ENCODE results near the gene STIM1.

The STIM1 gene

GRCh38 chr11:3983101-3983500 is 127.6 kb downstream of the STIM1 start:
- no peak for DNase-seq (ENCODE audit: low read depth, low spot score)
- no peak overlapping the region for H3K9ac ChIP-seq (ENCODE audit: insufficient read length, low read depth)
- no peak for TF ChIP-seq YY1 (IDR thresholded peaks at IDR 0.05; ENCODE audit: insufficient read depth, insufficient read length)
- no peak for TF ChIP-seq ZNF274 (IDR thresholded peaks at IDR 0.05; ENCODE audit: low read depth, low read length)
- no peak for TF ChIP-seq SUZ12 (IDR thresholded peaks at IDR 0.05; ENCODE audit: extremely low read depth, insufficient read depth, insufficient read length)
- no peaks in the 10 kb centered on the region for H3K27me3 ChIP-seq (ENCODE audit: insufficient read depth, insufficient read length)
- no peaks in the 10 kb centered on the region for H3K4me1 ChIP-seq (ENCODE audit: insufficient read depth, insufficient read length)
- no peaks in the 10 kb centered on the region for H3K36me3 ChIP-seq (ENCODE audit: insufficient read depth, insufficient read length, low read length)
- H3K9me3 ChIP-seq (ENCODE audit: insufficient read depth, low read length) = no peaks in the 10 kb centered on the region
- no peak overlapping the region for H3K4me3 ChIP-seq (ENCODE audit: insufficient read length, low read depth)

- H3K27me3 ChIP-seq (ENCODE audit: insufficient read depth, insufficient read length) = no peaks in the 10 kb centered on the region
- H3K4me1 ChIP-seq (ENCODE audit: insufficient read depth, insufficient read length) = no peaks in the 10 kb centered on the region
- H3K9ac ChIP-seq (ENCODE audit: insufficient read length, low read depth) = no peak overlapping the region
- no peaks in the 10 kb centered on the region for H3K9me3 ChIP-seq (ENCODE audit: insufficient read depth, low read length)
- no peaks in the 10 kb centered on the region for H3K36me3 ChIP-seq (ENCODE audit: insufficient read depth, insufficient read length, low read length)
- H3K4me3 ChIP-seq (ENCODE audit: insufficient read length, low read depth) = no peak overlapping the region
- peak; percentile 27 for DNase-seq (ENCODE audit: low read depth, low spot score)
- TF ChIP-seq ZNF274 (IDR thresholded peaks at IDR 0.05; ENCODE audit: low read depth, low read length) (no peak), SUZ12 (IDR thresholded peaks at IDR 0.05; ENCODE audit: extremely low read depth, insufficient read depth, insufficient read length) (no peak), YY1 (IDR thresholded peaks at IDR 0.05; ENCODE audit: insufficient read depth, insufficient read length) (no peak)
These were observed 129.4 kb downstream of the STIM1 start for GRCh38 chr11:3984896-3985295.

- Histone ChIP-seq H3K36me3 (ENCODE audit: insufficient read depth, insufficient read length, low read length) (no peaks in the 10 kb centered on the region), H3K27me3 (ENCODE audit: insufficient read depth, insufficient read length) (no peaks in the 10 kb centered on the region), H3K4me3 (ENCODE audit: insufficient read length, low read depth) (no peak overlapping the region), H3K4me1 (ENCODE audit: insufficient read depth, insufficient read length) (no peaks in the 10 kb centered on the region), H3K9me3 (ENCODE audit: insufficient read depth, low read length) (no peaks in the 10 kb centered on the region), H3K9ac (ENCODE audit: insufficient read length, low read depth) (no peak overlapping the region)
- DNase-seq (ENCODE audit: low read depth, low spot score) = no peak
- TF ChIP-seq SUZ12 (IDR thresholded peaks at IDR 0.05; ENCODE audit: extremely low read depth, insufficient read depth, insufficient read length) = no peak
- no peak for TF ChIP-seq ZNF274 (IDR thresholded peaks at IDR 0.05; ENCODE audit: low read depth, low read length)
- no peak for TF ChIP-seq YY1 (IDR thresholded peaks at IDR 0.05; ENCODE audit: insufficient read depth, insufficient read length)
These were observed 130.2 kb downstream of the STIM1 start for GRCh38 chr11:3985631-3986030.

- H3K4me1 ChIP-seq (ENCODE audit: insufficient read depth, insufficient read length) = no peaks in the 10 kb centered on the region
- no peak overlapping the region for H3K9ac ChIP-seq (ENCODE audit: insufficient read length, low read depth)
- DNase-seq (ENCODE audit: low read depth, low spot score) = no peak
- H3K36me3 ChIP-seq (ENCODE audit: insufficient read depth, insufficient read length, low read length) = no peaks in the 10 kb centered on the region
- no peak for TF ChIP-seq ZNF274 (IDR thresholded peaks at IDR 0.05; ENCODE audit: low read depth, low read length)
- no peak for TF ChIP-seq SUZ12 (IDR thresholded peaks at IDR 0.05; ENCODE audit: extremely low read depth, insufficient read depth, insufficient read length)
- no peak for TF ChIP-seq YY1 (IDR thresholded peaks at IDR 0.05; ENCODE audit: insufficient read depth, insufficient read length)
- no peaks in the 10 kb centered on the region for H3K9me3 ChIP-seq (ENCODE audit: insufficient read depth, low read length)
- no peak overlapping the region for H3K4me3 ChIP-seq (ENCODE audit: insufficient read length, low read depth)
- no peaks in the 10 kb centered on the region for H3K27me3 ChIP-seq (ENCODE audit: insufficient read depth, insufficient read length)
These were observed 130.8 kb downstream of the STIM1 start for GRCh38 chr11:3986301-3986700.

GRCh38 chr11:3989276-3989920 is 133.9 kb downstream of the STIM1 start:
- H3K9me3 ChIP-seq (ENCODE audit: insufficient read depth, low read length) = peaks cover 19% of the 10 kb centered on the region
- no peaks in the 10 kb centered on the region for H3K4me1 ChIP-seq (ENCODE audit: insufficient read depth, insufficient read length)
- H3K36me3 ChIP-seq (ENCODE audit: insufficient read depth, insufficient read length, low read length) = no peaks in the 10 kb centered on the region
- DNase-seq (ENCODE audit: low read depth, low spot score) = no peak
- no peak overlapping the region for H3K9ac ChIP-seq (ENCODE audit: insufficient read length, low read depth)
- H3K27me3 ChIP-seq (ENCODE audit: insufficient read depth, insufficient read length) = no peaks in the 10 kb centered on the region
- no peak for TF ChIP-seq YY1 (IDR thresholded peaks at IDR 0.05; ENCODE audit: insufficient read depth, insufficient read length)
- no peak for TF ChIP-seq SUZ12 (IDR thresholded peaks at IDR 0.05; ENCODE audit: extremely low read depth, insufficient read depth, insufficient read length)
- no peak for TF ChIP-seq ZNF274 (IDR thresholded peaks at IDR 0.05; ENCODE audit: low read depth, low read length)
- H3K4me3 ChIP-seq (ENCODE audit: insufficient read length, low read depth) = no peak overlapping the region

GRCh38 chr11:3989921-3990290 is 134.4 kb downstream of the STIM1 start:
- DNase-seq (ENCODE audit: low read depth, low spot score) = no peak
- Histone ChIP-seq H3K9ac (ENCODE audit: insufficient read length, low read depth) (no peak overlapping the region), H3K4me3 (ENCODE audit: insufficient read length, low read depth) (no peak overlapping the region), H3K36me3 (ENCODE audit: insufficient read depth, insufficient read length, low read length) (no peaks in the 10 kb centered on the region), H3K27me3 (ENCODE audit: insufficient read depth, insufficient read length) (no peaks in the 10 kb centered on the region), H3K9me3 (ENCODE audit: insufficient read depth, low read length) (peaks cover 24% of the 10 kb centered on the region), H3K4me1 (ENCODE audit: insufficient read depth, insufficient read length) (no peaks in the 10 kb centered on the region)
- TF ChIP-seq ZNF274 (IDR thresholded peaks at IDR 0.05; ENCODE audit: low read depth, low read length) = no peak
- TF ChIP-seq YY1 (IDR thresholded peaks at IDR 0.05; ENCODE audit: insufficient read depth, insufficient read length) = no peak
- no peak for TF ChIP-seq SUZ12 (IDR thresholded peaks at IDR 0.05; ENCODE audit: extremely low read depth, insufficient read depth, insufficient read length)

GRCh38 chr11:3990406-3990805 is 134.9 kb downstream of the STIM1 start:
- Histone ChIP-seq H3K9me3 (ENCODE audit: insufficient read depth, low read length) (peaks cover 29% of the 10 kb centered on the region), H3K9ac (ENCODE audit: insufficient read length, low read depth) (no peak overlapping the region), H3K27me3 (ENCODE audit: insufficient read depth, insufficient read length) (no peaks in the 10 kb centered on the region), H3K36me3 (ENCODE audit: insufficient read depth, insufficient read length, low read length) (no peaks in the 10 kb centered on the region), H3K4me3 (ENCODE audit: insufficient read length, low read depth) (no peak overlapping the region), H3K4me1 (ENCODE audit: insufficient read depth, insufficient read length) (no peaks in the 10 kb centered on the region)
- TF ChIP-seq SUZ12 (IDR thresholded peaks at IDR 0.05; ENCODE audit: extremely low read depth, insufficient read depth, insufficient read length) (no peak), ZNF274 (IDR thresholded peaks at IDR 0.05; ENCODE audit: low read depth, low read length) (no peak), YY1 (IDR thresholded peaks at IDR 0.05; ENCODE audit: insufficient read depth, insufficient read length) (no peak)
- DNase-seq (ENCODE audit: low read depth, low spot score) = no peak
